HFFc6 (cell line): ENCODE data around the gene TBC1D2. TPM values are rescaled to one million over a fixed set of nuclear protein-coding genes. Genes with fewer than 3 reads are reported as not detected.
A peak's percentile ranks its signal among the peaks of the same experiment; 100 is the strongest.

Experiments
- DNase-seq: peaks from one replicate; pipeline ENCODE4 v3.0.0-alpha.2; 2018
- H3K27ac Mint-ChIP-seq: 2 replicates; pipeline ENCODE4 v1.8.0; 2020; ENCODE audit warnings: mild to moderate bottlenecking, mixed read lengths
- H3K27me3 Mint-ChIP-seq: 2 replicates; pipeline ENCODE4 v1.8.0; 2021; ENCODE audit warnings: mild to moderate bottlenecking, moderate library complexity, mixed read lengths; ENCODE audit not compliant: insufficient read depth
- H3K36me3 Mint-ChIP-seq: 2 replicates; pipeline ENCODE4 v1.8.0; 2021; ENCODE audit warnings: low read depth, mixed read lengths
- H3K4me1 Mint-ChIP-seq: 2 replicates; pipeline ENCODE4 v1.8.0; 2020; ENCODE audit warnings: low read depth, mixed read lengths
- H3K4me3 Mint-ChIP-seq: 2 replicates; pipeline ENCODE4 v1.8.0; 2020; ENCODE audit warnings: mild to moderate bottlenecking, moderate library complexity, mixed read lengths
- H3K9me3 Mint-ChIP-seq: 2 replicates; pipeline ENCODE4 v1.8.0; 2020; ENCODE audit warnings: mild to moderate bottlenecking, mixed read lengths
- total RNA-seq, 6 experiments: library from RNA; stranded (reverse); fragmentation: NEBNext Ultra II Directional; extraction: Animal tissue kit (Norgen Biotek cat#: 25700); gene quantifications; 2 replicates in 1 of 6; 3 replicates in 5 of 6; pipeline ENCODE4 v1.2.3, GENCODE V29; 2021
- TF ChIP-seq, protein P1 (sequence below): fragments of 200-600 bp; sonication (generic); IDR thresholded peaks from 2 replicates; pipeline ENCODE4 v1.5.0; 2021; ENCODE audit warnings: antibody characterized with exemption, mild to moderate bottlenecking

TBC1D2 gene
- total RNA-seq, 6 experiments from 2014 or later = 31.9 to 39.4 (median 36.5) TPM

DNA sequence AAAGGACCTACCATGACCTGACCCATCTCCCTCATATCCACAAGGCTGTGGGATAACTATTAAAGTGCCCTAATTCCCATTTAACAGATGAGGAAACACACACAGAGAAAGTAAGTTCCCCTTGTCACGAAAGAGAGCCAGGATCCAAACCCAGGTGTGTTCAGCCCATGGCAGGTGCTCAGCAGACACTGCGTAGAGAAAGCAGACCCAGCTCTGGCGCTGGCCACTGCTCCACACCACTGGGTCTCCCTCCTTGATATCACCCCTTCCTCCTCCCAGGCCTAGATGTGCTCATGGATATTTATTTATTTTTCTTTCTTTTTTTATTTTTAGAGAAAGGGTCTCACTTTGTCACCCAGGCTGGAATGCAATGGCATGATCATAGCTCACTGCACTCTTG, 39.1 kb downstream of the TBC1D2 start:
- no peaks in the 10 kb centered on the region; the same call in none of the 2 replicates for H3K27me3 Mint-ChIP-seq
- TF ChIP-seq, protein P1, sequence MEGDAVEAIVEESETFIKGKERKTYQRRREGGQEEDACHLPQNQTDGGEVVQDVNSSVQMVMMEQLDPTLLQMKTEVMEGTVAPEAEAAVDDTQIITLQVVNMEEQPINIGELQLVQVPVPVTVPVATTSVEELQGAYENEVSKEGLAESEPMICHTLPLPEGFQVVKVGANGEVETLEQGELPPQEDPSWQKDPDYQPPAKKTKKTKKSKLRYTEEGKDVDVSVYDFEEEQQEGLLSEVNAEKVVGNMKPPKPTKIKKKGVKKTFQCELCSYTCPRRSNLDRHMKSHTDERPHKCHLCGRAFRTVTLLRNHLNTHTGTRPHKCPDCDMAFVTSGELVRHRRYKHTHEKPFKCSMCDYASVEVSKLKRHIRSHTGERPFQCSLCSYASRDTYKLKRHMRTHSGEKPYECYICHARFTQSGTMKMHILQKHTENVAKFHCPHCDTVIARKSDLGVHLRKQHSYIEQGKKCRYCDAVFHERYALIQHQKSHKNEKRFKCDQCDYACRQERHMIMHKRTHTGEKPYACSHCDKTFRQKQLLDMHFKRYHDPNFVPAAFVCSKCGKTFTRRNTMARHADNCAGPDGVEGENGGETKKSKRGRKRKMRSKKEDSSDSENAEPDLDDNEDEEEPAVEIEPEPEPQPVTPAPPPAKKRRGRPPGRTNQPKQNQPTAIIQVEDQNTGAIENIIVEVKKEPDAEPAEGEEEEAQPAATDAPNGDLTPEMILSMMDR = no peak
- peaks cover 26% of the 10 kb centered on the region for H3K36me3 Mint-ChIP-seq
- no peak overlapping the region for H3K4me3 Mint-ChIP-seq
- DNase-seq = no peak
- no peak overlapping the region for H3K27ac Mint-ChIP-seq
- H3K9me3 Mint-ChIP-seq = no peaks in the 10 kb centered on the region
- peaks cover 24% of the 10 kb centered on the region for H3K4me1 Mint-ChIP-seq

DNA sequence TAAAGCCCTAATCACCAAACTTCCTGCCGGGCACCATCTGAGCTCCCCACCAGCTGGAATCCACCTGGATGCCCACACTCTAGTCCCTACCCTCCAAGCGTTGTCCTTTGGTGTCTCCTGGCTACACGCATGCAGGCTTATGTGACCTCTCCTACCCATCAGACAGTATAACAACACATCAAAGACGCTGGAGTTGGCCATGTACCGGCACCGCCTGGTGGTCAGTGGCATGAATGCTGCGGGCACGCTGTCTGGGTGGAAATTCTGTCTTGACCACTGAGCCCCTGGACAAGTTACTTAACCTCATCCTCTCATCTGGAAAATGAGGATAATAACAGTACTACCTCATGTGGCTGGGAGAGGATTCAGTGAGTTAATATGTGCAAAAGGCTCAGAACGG, 39.6 kb downstream of the TBC1D2 start:
- Mint-ChIP-seq H3K27ac (peak overlapping the region; percentile 35), H3K9me3 (no peaks in the 10 kb centered on the region), H3K4me1 (peaks cover 24% of the 10 kb centered on the region), H3K4me3 (no peak overlapping the region), H3K27me3 (no peaks in the 10 kb centered on the region; the same call in none of the 2 replicates), H3K36me3 (peaks cover 24% of the 10 kb centered on the region)
- no peak for DNase-seq
- TF ChIP-seq, protein P1 = peak; percentile 67

DNA sequence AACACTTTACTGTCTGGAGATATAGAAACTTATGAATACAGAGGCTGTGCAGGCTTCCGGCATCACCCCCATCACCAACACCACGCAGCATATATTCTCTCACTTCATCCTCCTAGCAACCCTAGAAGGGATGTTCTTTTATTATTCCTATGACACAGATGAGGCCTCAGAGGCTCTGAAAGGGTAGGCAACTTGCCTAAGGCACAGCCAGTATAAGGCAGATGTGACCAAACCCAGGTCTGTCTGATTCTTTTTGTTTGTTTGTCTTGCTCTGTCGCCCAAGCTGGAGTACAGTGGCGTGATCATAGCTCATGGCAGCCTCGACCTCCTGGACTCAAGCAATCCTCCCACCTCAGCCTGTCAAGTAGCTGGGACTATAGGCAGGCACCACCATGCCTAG, 40.2 kb downstream of the TBC1D2 start:
- peaks cover 24% of the 10 kb centered on the region for H3K36me3 Mint-ChIP-seq
- peak overlapping the region; percentile 35 for H3K27ac Mint-ChIP-seq
- DNase-seq = peak; percentile 48
- H3K4me1 Mint-ChIP-seq = peaks cover 24% of the 10 kb centered on the region
- H3K27me3 Mint-ChIP-seq = no peaks in the 10 kb centered on the region; the same call in none of the 2 replicates
- H3K9me3 Mint-ChIP-seq = no peaks in the 10 kb centered on the region
- TF ChIP-seq, protein P1 = no peak
- H3K4me3 Mint-ChIP-seq = no peak overlapping the region

DNA sequence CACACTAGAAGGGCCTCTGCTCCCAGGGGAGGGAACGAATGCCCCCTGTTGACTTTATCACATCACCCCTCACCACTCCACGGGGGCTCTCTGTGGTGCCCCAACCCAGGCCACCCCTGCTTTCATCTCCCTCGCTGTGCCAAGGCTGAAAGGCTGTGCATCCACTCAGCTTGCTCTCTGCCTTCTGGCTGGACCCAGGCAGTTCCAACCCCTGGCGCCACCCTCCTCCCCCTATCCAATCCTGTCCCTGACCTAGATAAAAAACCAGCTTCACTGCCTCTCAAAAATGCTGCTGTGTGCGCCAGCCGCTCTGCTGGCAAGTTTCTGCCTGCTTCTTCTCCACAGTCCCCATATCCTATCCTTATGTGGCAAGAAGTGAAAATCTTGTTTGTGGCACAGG, 40.6 kb downstream of the TBC1D2 start:
- H3K36me3 Mint-ChIP-seq = peaks cover 23% of the 10 kb centered on the region
- H3K4me1 Mint-ChIP-seq = peaks cover 24% of the 10 kb centered on the region
- DNase-seq = no peak
- TF ChIP-seq, protein P1 = no peak
- H3K4me3 Mint-ChIP-seq = no peak overlapping the region
- H3K9me3 Mint-ChIP-seq = no peaks in the 10 kb centered on the region
- H3K27ac Mint-ChIP-seq = peak overlapping the region; percentile 35
- H3K27me3 Mint-ChIP-seq = no peaks in the 10 kb centered on the region; the same call in none of the 2 replicates

DNA sequence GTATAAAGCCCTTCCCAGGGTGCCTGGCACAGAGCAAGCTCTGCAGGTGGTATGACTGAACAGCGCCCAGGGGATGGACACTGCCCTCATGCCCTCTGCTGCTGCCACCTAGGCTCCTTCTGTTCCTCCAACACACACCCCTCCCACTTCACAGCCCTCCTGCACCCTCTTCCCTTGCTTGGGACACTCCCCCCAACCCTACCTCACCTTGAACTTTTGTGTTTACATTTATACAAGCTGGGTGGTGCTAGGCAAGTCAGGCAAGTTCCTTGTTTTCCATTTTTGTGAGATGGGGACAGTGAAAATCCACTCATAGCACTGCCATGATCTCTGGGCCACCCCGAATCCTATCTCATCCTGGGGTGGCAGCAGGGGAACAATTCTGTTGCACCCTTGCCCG, 44.2 kb downstream of the TBC1D2 start:
- no peak overlapping the region for H3K4me3 Mint-ChIP-seq
- H3K27ac Mint-ChIP-seq = no peak overlapping the region
- peaks cover 4% of the 10 kb centered on the region; the same call in 1 of the 2 replicates for H3K36me3 Mint-ChIP-seq
- H3K27me3 Mint-ChIP-seq = no peaks in the 10 kb centered on the region; the same call in none of the 2 replicates
- no peaks in the 10 kb centered on the region for H3K9me3 Mint-ChIP-seq
- TF ChIP-seq, protein P1 = no peak
- H3K4me1 Mint-ChIP-seq = peaks cover 23% of the 10 kb centered on the region
- no peak for DNase-seq

DNA sequence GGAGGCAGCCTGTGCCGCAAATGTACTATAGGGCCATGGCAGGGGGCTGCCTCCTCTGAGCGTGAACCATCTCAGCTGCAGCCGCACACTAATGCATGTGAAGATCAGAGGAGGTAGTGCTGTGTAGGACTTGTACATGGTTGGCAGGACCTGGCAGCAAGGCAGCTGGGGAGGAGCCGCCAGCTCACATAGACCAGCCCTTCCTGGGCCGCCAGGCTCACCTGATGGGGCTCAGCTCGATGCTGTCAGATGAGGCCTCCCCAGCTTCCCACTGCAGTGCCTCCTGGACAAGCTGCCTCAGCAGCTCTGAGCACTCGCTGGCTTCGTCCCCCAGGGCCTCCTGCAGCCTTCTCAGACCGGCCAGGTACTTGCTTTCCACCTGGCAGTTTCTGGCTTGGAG, 45.0 kb downstream of the TBC1D2 start:
- H3K27me3 Mint-ChIP-seq = no peaks in the 10 kb centered on the region; the same call in none of the 2 replicates
- H3K4me1 Mint-ChIP-seq = peaks cover 24% of the 10 kb centered on the region
- H3K27ac Mint-ChIP-seq = no peak overlapping the region
- no peak overlapping the region for H3K4me3 Mint-ChIP-seq
- no peak for DNase-seq
- TF ChIP-seq, protein P1 = no peak
- H3K9me3 Mint-ChIP-seq = no peaks in the 10 kb centered on the region
- H3K36me3 Mint-ChIP-seq = peaks cover 4% of the 10 kb centered on the region; the same call in 1 of the 2 replicates
